Measurements from ENCODE around the gene DOCK10.

DNA sequence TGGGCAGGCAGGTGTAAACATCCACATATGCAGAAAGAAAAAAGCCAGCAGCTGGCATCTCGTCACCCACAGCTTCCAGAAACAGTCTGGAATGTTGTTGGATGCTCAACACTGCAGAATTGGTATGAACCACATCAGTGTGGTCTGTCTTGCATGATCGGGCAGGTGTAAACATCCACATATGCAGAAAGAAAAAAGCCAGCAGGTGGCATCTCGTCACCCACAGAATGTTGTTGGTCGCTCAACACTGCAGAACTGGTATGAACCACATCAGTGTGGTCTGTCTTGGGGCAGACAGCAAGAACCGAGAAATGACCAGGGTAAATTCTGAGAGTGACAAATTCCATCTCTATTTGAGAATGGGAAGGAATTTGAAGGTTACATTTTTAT is 39.6 kb downstream of the DOCK10 start:
- TF ChIP-seq EZH2 (IDR thresholded peaks at IDR 0.05; ENCODE audit: borderline replicate concordance): no peak
- TF ChIP-seq, protein P1, sequence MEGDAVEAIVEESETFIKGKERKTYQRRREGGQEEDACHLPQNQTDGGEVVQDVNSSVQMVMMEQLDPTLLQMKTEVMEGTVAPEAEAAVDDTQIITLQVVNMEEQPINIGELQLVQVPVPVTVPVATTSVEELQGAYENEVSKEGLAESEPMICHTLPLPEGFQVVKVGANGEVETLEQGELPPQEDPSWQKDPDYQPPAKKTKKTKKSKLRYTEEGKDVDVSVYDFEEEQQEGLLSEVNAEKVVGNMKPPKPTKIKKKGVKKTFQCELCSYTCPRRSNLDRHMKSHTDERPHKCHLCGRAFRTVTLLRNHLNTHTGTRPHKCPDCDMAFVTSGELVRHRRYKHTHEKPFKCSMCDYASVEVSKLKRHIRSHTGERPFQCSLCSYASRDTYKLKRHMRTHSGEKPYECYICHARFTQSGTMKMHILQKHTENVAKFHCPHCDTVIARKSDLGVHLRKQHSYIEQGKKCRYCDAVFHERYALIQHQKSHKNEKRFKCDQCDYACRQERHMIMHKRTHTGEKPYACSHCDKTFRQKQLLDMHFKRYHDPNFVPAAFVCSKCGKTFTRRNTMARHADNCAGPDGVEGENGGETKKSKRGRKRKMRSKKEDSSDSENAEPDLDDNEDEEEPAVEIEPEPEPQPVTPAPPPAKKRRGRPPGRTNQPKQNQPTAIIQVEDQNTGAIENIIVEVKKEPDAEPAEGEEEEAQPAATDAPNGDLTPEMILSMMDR (IDR thresholded peaks at IDR 0.05; ENCODE audit: poor library complexity): no peak
- TF ChIP-seq EZH2phosphoT487 (IDR thresholded peaks at IDR 0.05; ENCODE audit: low read depth, severe bottlenecking, unreplicated experiment): no peak
